CD4-positive, CD25-positive, alpha-beta regulatory T cell (primary cell): Measurements from ENCODE around the gene CLCN1. TPM values are rescaled to one million over a fixed set of nuclear protein-coding genes. Genes with fewer than 3 reads are reported as not detected.

ENCODE experiments used
- ATAC-seq, 2 donors: fragments of 150-1000 bp; cut with Tn5 transposase; one replicate each; pipeline ENCODE4 v1.10.0; 2021; ENCODE audit warnings: low read depth in 2 of 2, moderate number of reproducible peaks in 2 of 2, moderate library complexity in 1 of 2
- DNase-seq, 3 donors: peaks; one replicate each; pipeline versions ENCODE4 v3.0.0 to v3.0.0-alpha.2; 2012 to 2022; ENCODE audit warnings: mixed read lengths in 1 of 3
- H3K27ac ChIP-seq: one replicate; pipeline ENCODE4 v1.7.0; 2013; ENCODE audit warnings: mild to moderate bottlenecking, low read length; ENCODE audit not compliant: insufficient read depth, poor library complexity, severe bottlenecking
- H3K27me3 ChIP-seq: one replicate; pipeline ENCODE4 v1.7.0; 2013; ENCODE audit warnings: low read length; ENCODE audit not compliant: control insufficient read depth, insufficient read depth
- H3K36me3 ChIP-seq: one replicate; pipeline ENCODE4 v1.7.0; 2013; ENCODE audit warnings: mild to moderate bottlenecking, low read length, moderate library complexity; ENCODE audit not compliant: control insufficient read depth, insufficient read depth
- H3K4me1 ChIP-seq: 2 replicates; pipeline ENCODE4 v1.7.0; 2013; ENCODE audit warnings: mild to moderate bottlenecking, low read length; ENCODE audit not compliant: insufficient read depth, control insufficient read depth, poor library complexity, severe bottlenecking
- H3K4me3 ChIP-seq: one replicate; pipeline ENCODE4 v1.7.0; 2013; ENCODE audit warnings: low read depth, mild to moderate bottlenecking, low read length, moderate library complexity
- H3K9me3 ChIP-seq, 2 experiments: 1 replicate in 1 of 2; 2 replicates in 1 of 2; pipeline ENCODE4 v1.7.0; 2013; ENCODE audit warnings: low read length in 2 of 2, mild to moderate bottlenecking in 1 of 2, moderate library complexity in 1 of 2; ENCODE audit not compliant: control insufficient read depth in 2 of 2
- H3K27ac Mint-ChIP-seq, 3 donors: one replicate each; pipeline ENCODE4 v1.8.0; 2020 to 2022; ENCODE audit warnings: mild to moderate bottlenecking in 3 of 3, mixed read lengths in 3 of 3, moderate library complexity in 2 of 3
- H3K27me3 Mint-ChIP-seq: one replicate; pipeline ENCODE4 v1.8.0; 2022; ENCODE audit warnings: mild to moderate bottlenecking, mixed read lengths
- H3K36me3 Mint-ChIP-seq: one replicate; pipeline ENCODE4 v1.8.0; 2020; ENCODE audit warnings: mixed read lengths
- H3K4me1 Mint-ChIP-seq, 4 donors: one replicate each; pipeline ENCODE4 v1.8.0; 2020 to 2022; ENCODE audit warnings: mixed read lengths in 4 of 4, mild to moderate bottlenecking in 1 of 4
- H3K4me3 Mint-ChIP-seq, 4 donors: one replicate each; pipeline ENCODE4 v1.8.0; 2020 to 2022; ENCODE audit warnings: mild to moderate bottlenecking in 4 of 4, mixed read lengths in 4 of 4, moderate library complexity in 3 of 4
- H3K9me3 Mint-ChIP-seq, 7 donors: one replicate each; pipeline ENCODE4 v1.8.0; 2020 to 2022; ENCODE audit warnings: mixed read lengths in 7 of 7, mild to moderate bottlenecking in 3 of 7, moderate library complexity in 2 of 7
- polyA plus RNA-seq, 4 donors: library from polyadenylated mRNA; unstranded; fragments of 300-500 nt; fragmentation: Illumina TruSeq; gene quantifications; one replicate each; pipeline ENCODE4 v1.2.3, GENCODE V29; 2021
- total RNA-seq: library from RNA; stranded (reverse); gene quantifications from one replicate; pipeline ENCODE4 v1.2.3, GENCODE V29; 2022

CLCN1 gene
- total and polyA plus RNA-seq, 5 donors from 2014 or later: 0.05 TPM; not detected in 4

- DNase-seq: no peak
- H3K4me3 Mint-ChIP-seq: no peak overlapping the region
- peaks cover 0 to 2% (median 0%) of the 10 kb centered on the region in 7 donors for H3K9me3 Mint-ChIP-seq
- H3K36me3 Mint-ChIP-seq: no peaks in the 10 kb centered on the region
- Histone ChIP-seq H3K9me3 (no peaks in the 10 kb centered on the region), H3K27ac (no peak overlapping the region), H3K4me1 (peaks cover 15% of the 10 kb centered on the region), H3K27me3 (no peaks in the 10 kb centered on the region), H3K4me3 (no peak overlapping the region), H3K36me3 (no peaks in the 10 kb centered on the region)
- ATAC-seq: no peak
- peaks cover 12 to 31% (median 23%) of the 10 kb centered on the region in 4 donors for H3K4me1 Mint-ChIP-seq
- H3K27me3 Mint-ChIP-seq: peaks cover 6% of the 10 kb centered on the region
- no peak overlapping the region for H3K27ac Mint-ChIP-seq
Measured at GRCh38 chr7:143322760-143323633, 7.1 kb downstream of the CLCN1 start.

GRCh38 chr7:143323653-143324052, 7.7 kb downstream of the CLCN1 start:
- no peaks in the 10 kb centered on the region for H3K36me3 Mint-ChIP-seq
- H3K27me3 Mint-ChIP-seq: peaks cover 6% of the 10 kb centered on the region
- no peak overlapping the region for H3K27ac ChIP-seq
- no peak overlapping the region for H3K4me3 Mint-ChIP-seq
- no peak overlapping the region for H3K4me3 ChIP-seq
- DNase-seq (no peak), ATAC-seq (no peak)
- peaks cover 15% of the 10 kb centered on the region for H3K4me1 ChIP-seq
- no peaks in the 10 kb centered on the region for H3K36me3 ChIP-seq
- no peaks in the 10 kb centered on the region for H3K9me3 ChIP-seq
- H3K9me3 Mint-ChIP-seq: peaks cover 0 to 2% (median 0%) of the 10 kb centered on the region in 7 donors
- H3K27me3 ChIP-seq: no peaks in the 10 kb centered on the region
- no peak overlapping the region for H3K27ac Mint-ChIP-seq
- peaks cover 12 to 31% (median 24%) of the 10 kb centered on the region in 4 donors for H3K4me1 Mint-ChIP-seq

GRCh38 chr7:143325240-143325639, 9.3 kb downstream of the CLCN1 start:
- Histone ChIP-seq H3K36me3 (no peaks in the 10 kb centered on the region), H3K4me1 (peaks cover 15% of the 10 kb centered on the region), H3K27me3 (no peaks in the 10 kb centered on the region), H3K9me3 (no peaks in the 10 kb centered on the region), H3K4me3 (peak overlapping the region; percentile 22), H3K27ac (peak overlapping the region; percentile 34)
- Mint-ChIP-seq H3K4me1 (peaks cover 12 to 31% (median 21%) of the 10 kb centered on the region in 4 donors), H3K4me3 (peak overlapping the region in 3 of 4 donors; percentile 36 to 49 (median 39)), H3K36me3 (no peaks in the 10 kb centered on the region), H3K27me3 (peaks cover 7% of the 10 kb centered on the region), H3K27ac (peak overlapping the region; percentile 67 to 92 (median 69)), H3K9me3 (peaks cover 0 to 2% (median 0%) of the 10 kb centered on the region in 7 donors)
- ATAC-seq (peak; percentile 69 to 77), DNase-seq (peak in 1 of 3 donors; percentile 54)

GRCh38 chr7:143327903-143328302, 12.0 kb downstream of the CLCN1 start:
- Mint-ChIP-seq H3K9me3 (peaks cover 0 to 2% (median 0%) of the 10 kb centered on the region in 7 donors), H3K4me1 (peaks cover 12 to 31% (median 21%) of the 10 kb centered on the region in 4 donors), H3K36me3 (no peaks in the 10 kb centered on the region), H3K27ac (no peak overlapping the region), H3K27me3 (peaks cover 23% of the 10 kb centered on the region), H3K4me3 (no peak overlapping the region)
- H3K4me3 ChIP-seq: no peak overlapping the region
- peaks cover 15% of the 10 kb centered on the region for H3K4me1 ChIP-seq
- H3K36me3 ChIP-seq: no peaks in the 10 kb centered on the region
- ATAC-seq (no peak), DNase-seq (no peak)
- H3K9me3 ChIP-seq: no peaks in the 10 kb centered on the region
- H3K27ac ChIP-seq: no peak overlapping the region
- no peaks in the 10 kb centered on the region for H3K27me3 ChIP-seq

- Mint-ChIP-seq H3K27me3 (peaks cover 30% of the 10 kb centered on the region), H3K36me3 (no peaks in the 10 kb centered on the region), H3K27ac (no peak overlapping the region), H3K4me1 (peaks cover 12 to 19% (median 16%) of the 10 kb centered on the region in 4 donors), H3K9me3 (peaks cover 0 to 2% (median 0%) of the 10 kb centered on the region in 7 donors), H3K4me3 (no peak overlapping the region)
- H3K27ac ChIP-seq: no peak overlapping the region
- DNase-seq (no peak), ATAC-seq (no peak)
- no peaks in the 10 kb centered on the region for H3K36me3 ChIP-seq
- H3K9me3 ChIP-seq: no peaks in the 10 kb centered on the region
- H3K27me3 ChIP-seq: peaks cover 2% of the 10 kb centered on the region
- no peak overlapping the region for H3K4me3 ChIP-seq
- H3K4me1 ChIP-seq: peaks cover 11% of the 10 kb centered on the region
Measured at GRCh38 chr7:143329471-143330170, 13.7 kb downstream of the CLCN1 start.

- Mint-ChIP-seq H3K27me3 (peaks cover 41% of the 10 kb centered on the region), H3K4me1 (peaks cover 0 to 3% (median 2%) of the 10 kb centered on the region in 4 donors), H3K27ac (no peak overlapping the region), H3K4me3 (no peak overlapping the region), H3K9me3 (peaks cover 0 to 2% (median 0%) of the 10 kb centered on the region in 7 donors), H3K36me3 (no peaks in the 10 kb centered on the region)
- Histone ChIP-seq H3K36me3 (no peaks in the 10 kb centered on the region), H3K9me3 (no peaks in the 10 kb centered on the region), H3K27me3 (peaks cover 2% of the 10 kb centered on the region), H3K4me3 (no peak overlapping the region), H3K27ac (no peak overlapping the region), H3K4me1 (no peaks in the 10 kb centered on the region)
- ATAC-seq (no peak), DNase-seq (no peak)
Measured at GRCh38 chr7:143331179-143331801, 15.4 kb downstream of the CLCN1 start.

GRCh38 chr7:143334244-143334643, 18.3 kb downstream of the CLCN1 start:
- no peaks in the 10 kb centered on the region for H3K9me3 Mint-ChIP-seq
- Histone ChIP-seq H3K4me1 (peaks cover 3% of the 10 kb centered on the region), H3K27ac (no peak overlapping the region), H3K9me3 (no peaks in the 10 kb centered on the region), H3K27me3 (peaks cover 16% of the 10 kb centered on the region), H3K36me3 (no peaks in the 10 kb centered on the region), H3K4me3 (no peak overlapping the region)
- peaks cover 0 to 4% (median 0%) of the 10 kb centered on the region in 4 donors for H3K4me1 Mint-ChIP-seq
- peaks cover 57% of the 10 kb centered on the region for H3K27me3 Mint-ChIP-seq
- ATAC-seq (no peak), DNase-seq (no peak)
- no peak overlapping the region for H3K4me3 Mint-ChIP-seq
- H3K27ac Mint-ChIP-seq: no peak overlapping the region
- no peaks in the 10 kb centered on the region for H3K36me3 Mint-ChIP-seq
